Mesendoderm (in vitro differentiated cells): ENCODE results near the gene TWF2.
A peak's percentile ranks its signal among the peaks of the same experiment; 100 is the strongest.

Experiments
- DNase-seq: peaks from one replicate; pipeline ENCODE4 v3.0.0; 2013
- H2AK5ac ChIP-seq: 2 replicates; pipeline ENCODE4 v1.6.1; 2013; ENCODE audit warnings: low read length, inconsistent platforms
- H2BK120ac ChIP-seq: 2 replicates; pipeline ENCODE4 v1.6.1; 2013; ENCODE audit warnings: low read depth, mild to moderate bottlenecking, low read length, moderate library complexity, mixed read lengths
- H2BK15ac ChIP-seq: replicated peaks from 2 replicates; pipeline ENCODE4 v1.6.1; 2013; ENCODE audit warnings: low read depth, mild to moderate bottlenecking, moderate library complexity
- H2BK5ac ChIP-seq: 2 replicates; pipeline ENCODE4 v1.6.1; 2013; ENCODE audit warnings: low read length, inconsistent platforms
- H3K18ac ChIP-seq: 2 replicates; pipeline ENCODE4 v1.6.1; 2013; ENCODE audit warnings: mild to moderate bottlenecking, low read length, mixed read lengths
- H3K23ac ChIP-seq: one replicate; pipeline ENCODE4 v1.6.1; 2013; ENCODE audit warnings: low read length
- H3K27ac ChIP-seq: 2 replicates; pipeline ENCODE4 v1.5.1; 2013; ENCODE audit warnings: low read depth, mild to moderate bottlenecking, inconsistent platforms, low read length, moderate library complexity
- H3K27me3 ChIP-seq: 2 replicates; pipeline ENCODE4 v1.6.1; 2013; ENCODE audit warnings: low read length, control low read depth, mild to moderate bottlenecking, inconsistent platforms; ENCODE audit not compliant: insufficient read depth, poor library complexity
- H3K36me3 ChIP-seq: 2 replicates; pipeline ENCODE4 v1.6.1; 2013; ENCODE audit warnings: low read length, inconsistent platforms; ENCODE audit not compliant: control insufficient read depth, insufficient read depth
- H3K4ac ChIP-seq: one replicate; pipeline ENCODE4 v1.6.1; 2013; ENCODE audit warnings: low read depth, mild to moderate bottlenecking, low read length, moderate library complexity
- H3K4me1 ChIP-seq: 2 replicates; pipeline ENCODE4 v1.6.1; 2013; ENCODE audit warnings: low read depth, low read length, inconsistent platforms; ENCODE audit not compliant: control insufficient read depth
- H3K4me2 ChIP-seq: 2 replicates; pipeline ENCODE4 v1.6.1; 2013; ENCODE audit warnings: low read length
- H3K4me3 ChIP-seq: 2 replicates; pipeline ENCODE4 v1.5.1; 2013; ENCODE audit warnings: mild to moderate bottlenecking, low read length
- H3K56ac ChIP-seq: one replicate; pipeline ENCODE4 v1.6.1; 2013; ENCODE audit warnings: low read length
- H3K79me1 ChIP-seq: 2 replicates; pipeline ENCODE4 v1.6.1; 2013; ENCODE audit warnings: low read length, inconsistent platforms
- H3K79me2 ChIP-seq: 2 replicates; pipeline ENCODE4 v1.6.1; 2013; ENCODE audit warnings: mild to moderate bottlenecking, low read length; ENCODE audit not compliant: control insufficient read depth, insufficient read depth
- H3K9ac ChIP-seq: 2 replicates; pipeline ENCODE4 v1.6.1; 2013; ENCODE audit warnings: low read length, inconsistent platforms
- H4K5ac ChIP-seq: one replicate; pipeline ENCODE4 v1.6.1; 2013; ENCODE audit warnings: low read length
- H4K8ac ChIP-seq: one replicate; pipeline ENCODE4 v1.6.1; 2013; ENCODE audit warnings: low read depth, mild to moderate bottlenecking, control low read depth, low read length, moderate library complexity
- WGBS: extraction: QIAGEN DNeasy Blood & Tissue Kit; methylation state at CpG from one replicate; pipeline ENCODE4 v1.1.7; 2013; ENCODE audit warnings: low lambda C conversion rate, missing lambda C conversion rate; ENCODE audit not compliant: insufficient coverage; ENCODE audit errors: extremely low coverage; 5-methylcytosine and 5-hydroxymethylcytosine counted together

Gene TWF2

GRCh38 chr3:52190294-52191074 is 48.5 kb downstream of the TWF2 start:
- Histone ChIP-seq H3K56ac (no peak overlapping the region), H3K79me2 (no peaks in the 10 kb centered on the region), H3K27me3 (no peaks in the 10 kb centered on the region), H3K79me1 (no peaks in the 10 kb centered on the region), H3K9ac (no peak overlapping the region), H4K8ac (no peak overlapping the region), H2BK15ac (no peak overlapping the region), H3K18ac (no peak overlapping the region), H3K4ac (no peak overlapping the region), H3K4me2 (no peak overlapping the region), H3K4me1 (no peaks in the 10 kb centered on the region), H3K27ac (no peak overlapping the region), H2BK5ac (no peak overlapping the region), H3K36me3 (no peaks in the 10 kb centered on the region), H2BK120ac (no peak overlapping the region), H4K5ac (no peak overlapping the region), H3K4me3 (no peak overlapping the region), H3K23ac (no peak overlapping the region), H2AK5ac (no peak overlapping the region)
- DNase-seq = no peak
- no CpG with 5 or more reads among the region's 9 CpGs for WGBS

- Histone ChIP-seq H3K18ac (no peak overlapping the region), H2BK120ac (no peak overlapping the region), H3K79me1 (no peaks in the 10 kb centered on the region), H3K36me3 (no peaks in the 10 kb centered on the region), H4K8ac (no peak overlapping the region), H3K4me3 (no peak overlapping the region), H3K9ac (no peak overlapping the region), H2BK5ac (no peak overlapping the region), H3K27ac (no peak overlapping the region), H3K4me1 (no peaks in the 10 kb centered on the region), H2BK15ac (no peak overlapping the region), H3K56ac (no peak overlapping the region), H3K79me2 (no peaks in the 10 kb centered on the region), H3K4ac (no peak overlapping the region), H4K5ac (no peak overlapping the region), H3K23ac (no peak overlapping the region), H3K27me3 (no peaks in the 10 kb centered on the region), H3K4me2 (no peak overlapping the region), H2AK5ac (no peak overlapping the region)
- WGBS = no CpG with 5 or more reads among the region's 1 CpG
- peak; percentile 28 for DNase-seq
Observed at GRCh38 chr3:52188556-52188955, 50.4 kb downstream of the TWF2 start.

GRCh38 chr3:52186729-52187128 is 52.2 kb downstream of the TWF2 start:
- Histone ChIP-seq H3K27me3 (no peaks in the 10 kb centered on the region), H3K36me3 (no peaks in the 10 kb centered on the region), H2BK120ac (no peak overlapping the region), H3K4me3 (no peak overlapping the region), H3K27ac (no peak overlapping the region), H2BK5ac (no peak overlapping the region), H3K79me2 (no peaks in the 10 kb centered on the region), H2BK15ac (no peak overlapping the region), H4K8ac (no peak overlapping the region), H3K4me2 (no peak overlapping the region), H3K4me1 (no peaks in the 10 kb centered on the region), H4K5ac (no peak overlapping the region), H3K4ac (no peak overlapping the region), H3K18ac (no peak overlapping the region), H3K79me1 (no peaks in the 10 kb centered on the region), H3K23ac (no peak overlapping the region), H3K56ac (no peak overlapping the region), H2AK5ac (no peak overlapping the region), H3K9ac (no peak overlapping the region)
- no peak for DNase-seq
- no CpG with 5 or more reads among the region's 9 CpGs for WGBS

- no peak overlapping the region for H2BK5ac ChIP-seq
- H3K4me2 ChIP-seq = no peak overlapping the region
- H3K79me1 ChIP-seq = no peaks in the 10 kb centered on the region
- H3K23ac ChIP-seq = no peak overlapping the region
- H3K36me3 ChIP-seq = no peaks in the 10 kb centered on the region
- H3K56ac ChIP-seq = no peak overlapping the region
- no CpG with 5 or more reads among the region's 3 CpGs for WGBS
- no peak overlapping the region for H4K5ac ChIP-seq
- H3K4me3 ChIP-seq = no peak overlapping the region
- H3K4ac ChIP-seq = no peak overlapping the region
- H4K8ac ChIP-seq = no peak overlapping the region
- H2BK120ac ChIP-seq = no peak overlapping the region
- H3K18ac ChIP-seq = no peak overlapping the region
- no peak overlapping the region for H3K27ac ChIP-seq
- no peaks in the 10 kb centered on the region for H3K79me2 ChIP-seq
- no peak for DNase-seq
- no peak overlapping the region for H3K9ac ChIP-seq
- no peak overlapping the region for H2AK5ac ChIP-seq
- H3K4me1 ChIP-seq = no peaks in the 10 kb centered on the region
- H3K27me3 ChIP-seq = no peaks in the 10 kb centered on the region
- H2BK15ac ChIP-seq = no peak overlapping the region
Observed at GRCh38 chr3:52185837-52186236, 53.1 kb downstream of the TWF2 start.

- WGBS = no CpG with 5 or more reads among the region's 6 CpGs
- Histone ChIP-seq H4K5ac (no peak overlapping the region), H3K79me2 (no peaks in the 10 kb centered on the region), H3K4me3 (no peak overlapping the region), H3K4me2 (no peak overlapping the region), H3K18ac (no peak overlapping the region), H3K27me3 (no peaks in the 10 kb centered on the region), H4K8ac (no peak overlapping the region), H3K9ac (no peak overlapping the region), H3K56ac (no peak overlapping the region), H3K27ac (no peak overlapping the region), H2AK5ac (no peak overlapping the region), H3K36me3 (no peaks in the 10 kb centered on the region), H3K23ac (no peak overlapping the region), H2BK5ac (no peak overlapping the region), H3K79me1 (no peaks in the 10 kb centered on the region), H3K4me1 (no peaks in the 10 kb centered on the region), H3K4ac (no peak overlapping the region), H2BK15ac (no peak overlapping the region), H2BK120ac (no peak overlapping the region)
- DNase-seq = no peak
Observed at GRCh38 chr3:52185311-52185710, 53.6 kb downstream of the TWF2 start.

GRCh38 chr3:52184690-52185089 is 54.3 kb downstream of the TWF2 start:
- H3K18ac ChIP-seq = no peak overlapping the region
- H3K4me2 ChIP-seq = no peak overlapping the region
- H2BK120ac ChIP-seq = no peak overlapping the region
- H3K27me3 ChIP-seq = no peaks in the 10 kb centered on the region
- no peak for DNase-seq
- no peak overlapping the region for H3K56ac ChIP-seq
- H4K5ac ChIP-seq = no peak overlapping the region
- H3K36me3 ChIP-seq = no peaks in the 10 kb centered on the region
- no peak overlapping the region for H3K9ac ChIP-seq
- no peak overlapping the region for H3K27ac ChIP-seq
- H3K4me3 ChIP-seq = no peak overlapping the region
- no peaks in the 10 kb centered on the region for H3K4me1 ChIP-seq
- no peak overlapping the region for H4K8ac ChIP-seq
- H2AK5ac ChIP-seq = no peak overlapping the region
- no peak overlapping the region for H3K23ac ChIP-seq
- H2BK5ac ChIP-seq = no peak overlapping the region
- no peaks in the 10 kb centered on the region for H3K79me2 ChIP-seq
- no peak overlapping the region for H3K4ac ChIP-seq
- H3K79me1 ChIP-seq = no peaks in the 10 kb centered on the region
- no peak overlapping the region for H2BK15ac ChIP-seq
- WGBS = no CpG with 5 or more reads among the region's 8 CpGs
